SK-N-SH treated with all-trans-retinoic acid at 6 μM for 48 hours (cell line): Measurements from ENCODE around the gene ZMIZ1.
A peak's percentile ranks its signal among the peaks of the same experiment; 100 is the strongest.

Experiments used
- ATAC-seq: fragments of 200-7000 bp; cut with Tn5 transposase; 3 replicates; pipeline ENCODE4 v1.9.1; 2020; ENCODE audit warnings: mild to moderate bottlenecking, moderate library complexity
- ARNTL ChIP-seq: fragments of 450-650 bp; formaldehyde crosslinking; IDR thresholded peaks from 2 replicates; pipeline ENCODE4 v1.5.0; 2020; ENCODE audit warnings: low read depth, mild to moderate bottlenecking, moderate library complexity, borderline replicate concordance
- BACH2 ChIP-seq: fragments of 250-450 bp; sonication (Bioruptor Pico); IDR thresholded peaks from 2 replicates; pipeline ENCODE4 v1.9.0; 2021; ENCODE audit warnings: mild to moderate bottlenecking, borderline replicate concordance
- ESRRG ChIP-seq: fragments of 250-450 bp; sonication (Bioruptor Pico); IDR thresholded peaks from 2 replicates; pipeline ENCODE4 v1.6.1; 2021; ENCODE audit warnings: mild to moderate bottlenecking
- GLIS3 ChIP-seq: fragments of 250-450 bp; sonication (Bioruptor Pico); IDR thresholded peaks from 2 replicates; pipeline ENCODE4 v1.5.0; 2020; ENCODE audit warnings: mild to moderate bottlenecking, moderate library complexity
- PATZ1 ChIP-seq: fragments of 250-450 bp; sonication (Bioruptor Pico); IDR thresholded peaks from 2 replicates; pipeline ENCODE4 v1.8.0; 2020; ENCODE audit warnings: mild to moderate bottlenecking, moderate library complexity, borderline replicate concordance
- PPARA ChIP-seq: fragments of 250-450 bp; sonication (Bioruptor Pico); IDR thresholded peaks from 2 replicates; pipeline ENCODE4 v1.5.0; 2020; ENCODE audit warnings: mild to moderate bottlenecking, borderline replicate concordance
- RARB ChIP-seq: fragments of 250-450 bp; sonication (Bioruptor Pico); IDR thresholded peaks from 2 replicates; pipeline ENCODE4 v1.8.0; 2021; ENCODE audit warnings: mild to moderate bottlenecking, moderate library complexity
- TCF4 ChIP-seq: fragments of 250-450 bp; sonication (Bioruptor Pico); IDR thresholded peaks from 2 replicates; pipeline ENCODE4 v1.8.0; 2021; ENCODE audit warnings: mild to moderate bottlenecking, moderate library complexity, borderline replicate concordance
- TSHZ2 ChIP-seq: fragments of 250-450 bp; sonication (Bioruptor Pico); IDR thresholded peaks from 2 replicates; pipeline ENCODE4 v1.5.0; 2020; ENCODE audit warnings: mild to moderate bottlenecking, moderate library complexity
- ZFP3 ChIP-seq: fragments of 250-450 bp; sonication (Bioruptor Pico); IDR thresholded peaks from 2 replicates; pipeline ENCODE4 v1.5.0; 2020; ENCODE audit warnings: mild to moderate bottlenecking, moderate library complexity
- ZFP30 ChIP-seq: fragments of 450-650 bp; formaldehyde crosslinking; IDR thresholded peaks from 2 replicates; pipeline ENCODE4 v1.5.0; 2022; ENCODE audit warnings: mild to moderate bottlenecking, moderate library complexity
- ZNF565 ChIP-seq: fragments of 450-650 bp; formaldehyde crosslinking; conservative IDR thresholded peaks from 2 replicates; pipeline ENCODE4 v1.5.0; 2020; ENCODE audit warnings: low read depth, mild to moderate bottlenecking, moderate library complexity
- ZNF70 ChIP-seq: fragments of 450-650 bp; formaldehyde crosslinking; IDR thresholded peaks from 2 replicates; pipeline ENCODE4 v1.5.0; 2020; ENCODE audit warnings: mild to moderate bottlenecking, moderate library complexity
- ZNF8 ChIP-seq: fragments of 450-650 bp; formaldehyde crosslinking; IDR thresholded peaks from 2 replicates; pipeline ENCODE4 v1.5.0; 2020; ENCODE audit warnings: mild to moderate bottlenecking, moderate library complexity

Gene ZMIZ1

GRCh38 chr10:79256264-79256806 is 187.6 kb downstream of the ZMIZ1 start (continued):
- TF ChIP-seq TSHZ2 (no peak), RARB (no peak), TCF4 (CRISPR knock-in tag) (no peak), ZFP3 (CRISPR knock-in tag) (no peak), ZNF8 (CRISPR knock-in tag) (no peak), GLIS3 (CRISPR knock-in tag) (no peak), ESRRG (no peak), ZFP30 (CRISPR knock-in tag) (no peak), ZNF70 (CRISPR knock-in tag) (no peak)

GRCh38 chr10:79258894-79259293 is 190.1 kb downstream of the ZMIZ1 start:
- TF ChIP-seq PATZ1 (CRISPR knock-in tag) = no peak
- 0 out of 2 replicates have a peak, but pooled peaks have one; percentile 13 for TF ChIP-seq TCF4 (CRISPR knock-in tag)
- TF ChIP-seq ZNF8 (CRISPR knock-in tag) = no peak
- no peak for TF ChIP-seq BACH2
- TF ChIP-seq TSHZ2 = peak; percentile 73; the same call in 1 of the 2 replicates
- no peak for ATAC-seq

DNA sequence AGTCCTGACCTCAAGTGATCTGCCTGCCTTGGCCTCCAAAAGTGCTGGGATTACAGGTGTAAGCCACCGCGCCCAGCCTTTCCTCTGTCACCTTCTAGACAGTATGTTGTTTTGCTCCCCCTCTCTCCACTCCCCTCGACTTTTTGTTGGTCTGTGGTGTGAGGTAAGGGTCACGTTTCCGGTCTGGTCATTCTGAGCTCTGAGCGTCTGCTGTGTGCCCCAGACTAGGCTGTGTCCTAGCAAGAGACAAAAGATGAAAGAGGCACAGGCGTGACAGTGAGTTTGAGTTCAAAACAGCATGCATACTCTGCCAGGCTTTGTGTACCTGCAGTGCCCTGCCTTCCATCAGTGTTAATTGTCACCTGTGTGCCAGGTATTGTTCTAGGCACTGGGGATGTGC is 191.1 kb downstream of the ZMIZ1 start:
- ATAC-seq = no peak
- TF ChIP-seq ZNF565 (CRISPR knock-in tag) (no peak), GLIS3 (CRISPR knock-in tag) (no peak), TSHZ2 (no peak), PPARA (CRISPR knock-in tag) (no peak), TCF4 (CRISPR knock-in tag) (no peak), RARB (no peak)

- TF ChIP-seq TCF4 (CRISPR knock-in tag) = peak; percentile 81
- no peak; the same call in 1 of the 2 replicates for TF ChIP-seq ZNF565 (CRISPR knock-in tag)
- TF ChIP-seq ARNTL = peak; percentile 56; the same call in 1 of the 2 replicates
- peak; percentile 62; the same call in 1 of the 2 replicates for TF ChIP-seq ZNF70 (CRISPR knock-in tag)
- peak; percentile 84; the same call in 1 of the 2 replicates for TF ChIP-seq TSHZ2
- no peak for TF ChIP-seq PPARA (CRISPR knock-in tag)
- peak; percentile 36 for ATAC-seq
Measured at GRCh38 chr10:79260811-79261740, 192.3 kb downstream of the ZMIZ1 start.
